Activated CD8-positive, alpha-beta T cell treated with anti-CD3 and anti-CD28 coated beads, Interleukin-2, amount 10 ng/mL, durations not matched to agents 7 days and 5 days (primary cell): ENCODE results near the gene GPC6. TPM values are rescaled to one million over a fixed set of nuclear protein-coding genes. Genes with fewer than 3 reads are reported as not detected.

ENCODE experiments used
- ATAC-seq: fragments of 150-1000 bp; cut with Tn5 transposase; one replicate; pipeline ENCODE4 v1.10.0; 2021; ENCODE audit warnings: moderate library complexity
- CTCF ChIA-PET: fragments of 350-600 bp; sonication (Branson Sonifier 250); formaldehyde crosslinking; loops from one replicate; lab custom pipeline; 2021; ENCODE audit warnings: antibody characterized with exemption; lab: Charles Lee
- POLR2A ChIA-PET: fragments of 350-600 bp; sonication (Branson Sonifier 250); formaldehyde crosslinking; loops from one replicate; lab custom pipeline; 2021; ENCODE audit warnings: antibody characterized with exemption; lab: Charles Lee
- DNase-seq: peaks from one replicate; pipeline ENCODE4 v3.0.0-alpha.2; 2020
- H3K27ac Mint-ChIP-seq: one replicate; pipeline ENCODE4 v1.8.0; 2021; ENCODE audit warnings: mild to moderate bottlenecking, mixed read lengths
- H3K27me3 Mint-ChIP-seq: one replicate; pipeline ENCODE4 v1.8.0; 2021; ENCODE audit warnings: low read depth, mixed read lengths
- H3K36me3 Mint-ChIP-seq: one replicate; pipeline ENCODE4 v1.8.0; 2021; ENCODE audit warnings: low read depth, mixed read lengths
- H3K4me1 Mint-ChIP-seq: one replicate; pipeline ENCODE4 v1.8.0; 2021; ENCODE audit warnings: low read depth, mixed read lengths
- H3K4me3 Mint-ChIP-seq: one replicate; pipeline ENCODE4 v1.8.0; 2021; ENCODE audit warnings: mild to moderate bottlenecking, mixed read lengths
- H3K9me3 Mint-ChIP-seq: one replicate; pipeline ENCODE4 v1.8.0; 2022; ENCODE audit warnings: mixed read lengths; ENCODE audit not compliant: insufficient read depth
- total RNA-seq, 2 experiments: library from RNA; stranded (reverse); gene quantifications; one replicate each; pipeline ENCODE4 v1.2.3, GENCODE V29; 2021

Gene GPC6
- total RNA-seq, 2 experiments from 2014 or later = not detected

GRCh38 chr13:93341517-93341916, 114.9 kb downstream of the GPC6 start:
- no peaks in the 10 kb centered on the region for H3K27me3 Mint-ChIP-seq

GRCh38 chr13:93343097-93343496, 116.5 kb downstream of the GPC6 start:
- ChIA-PET CTCF (no interaction called here), POLR2A (no interaction called here)
- no peaks in the 10 kb centered on the region for H3K4me1 Mint-ChIP-seq
- H3K36me3 Mint-ChIP-seq = no peaks in the 10 kb centered on the region
- no peak overlapping the region for H3K27ac Mint-ChIP-seq
- ATAC-seq = no peak
- no peak for DNase-seq
- H3K4me3 Mint-ChIP-seq = no peak overlapping the region
- H3K9me3 Mint-ChIP-seq = no peaks in the 10 kb centered on the region
- no peaks in the 10 kb centered on the region for H3K27me3 Mint-ChIP-seq

More at GRCh38 chr13:93341517-93341916, 114.9 kb downstream of the GPC6 start:
- Mint-ChIP-seq H3K4me3 (no peak overlapping the region), H3K4me1 (no peaks in the 10 kb centered on the region), H3K9me3 (no peaks in the 10 kb centered on the region), H3K27ac (no peak overlapping the region), H3K36me3 (no peaks in the 10 kb centered on the region)
- no peak for ATAC-seq
- no peak for DNase-seq
- POLR2A ChIA-PET = no interaction called here
- CTCF ChIA-PET = no interaction called here

GRCh38 chr13:93344048-93344705, 117.6 kb downstream of the GPC6 start:
- CTCF ChIA-PET = no interaction called here
- Mint-ChIP-seq H3K27me3 (no peaks in the 10 kb centered on the region), H3K4me1 (no peaks in the 10 kb centered on the region), H3K4me3 (no peak overlapping the region), H3K36me3 (no peaks in the 10 kb centered on the region), H3K27ac (no peak overlapping the region), H3K9me3 (no peaks in the 10 kb centered on the region)
- no peak for DNase-seq
- POLR2A ChIA-PET = no interaction called here
- ATAC-seq = no peak

- CTCF ChIA-PET = interaction anchor here (1.1 kb wide), 1 partner anchor 10 kb away, joined by 3 read pairs; no protein-coding TSS in a partner anchor
- no peak for DNase-seq
- no peaks in the 10 kb centered on the region for H3K4me1 Mint-ChIP-seq
- POLR2A ChIA-PET = no interaction called here
- H3K27ac Mint-ChIP-seq = no peak overlapping the region
- no peaks in the 10 kb centered on the region for H3K9me3 Mint-ChIP-seq
- ATAC-seq = no peak
- no peaks in the 10 kb centered on the region for H3K36me3 Mint-ChIP-seq
- no peak overlapping the region for H3K4me3 Mint-ChIP-seq
- no peaks in the 10 kb centered on the region for H3K27me3 Mint-ChIP-seq
Measured at GRCh38 chr13:93345024-93345423, 118.4 kb downstream of the GPC6 start.

GRCh38 chr13:93345770-93346169, 119.2 kb downstream of the GPC6 start:
- Mint-ChIP-seq H3K36me3 (no peaks in the 10 kb centered on the region), H3K27me3 (no peaks in the 10 kb centered on the region), H3K27ac (no peak overlapping the region), H3K4me1 (no peaks in the 10 kb centered on the region), H3K4me3 (no peak overlapping the region), H3K9me3 (no peaks in the 10 kb centered on the region)
- ChIA-PET CTCF (interaction anchor here (1.1 kb wide), 1 partner anchor 9 kb away, joined by 3 read pairs; no protein-coding TSS in a partner anchor), POLR2A (no interaction called here)
- DNase-seq (no peak), ATAC-seq (no peak)

GRCh38 chr13:93352616-93353015, 126.0 kb downstream of the GPC6 start:
- ChIA-PET CTCF (no interaction called here), POLR2A (no interaction called here)
- Mint-ChIP-seq H3K27me3 (no peaks in the 10 kb centered on the region), H3K9me3 (no peaks in the 10 kb centered on the region), H3K4me3 (no peak overlapping the region), H3K4me1 (no peaks in the 10 kb centered on the region), H3K27ac (no peak overlapping the region), H3K36me3 (no peaks in the 10 kb centered on the region)
- DNase-seq (no peak), ATAC-seq (no peak)

- Mint-ChIP-seq H3K36me3 (no peaks in the 10 kb centered on the region), H3K27me3 (no peaks in the 10 kb centered on the region), H3K27ac (no peak overlapping the region), H3K4me1 (no peaks in the 10 kb centered on the region), H3K4me3 (no peak overlapping the region), H3K9me3 (no peaks in the 10 kb centered on the region)
- POLR2A ChIA-PET = no interaction called here
- no peak for ATAC-seq
- CTCF ChIA-PET = interaction anchor here (1.0 kb wide), 1 partner anchor 9 kb away, joined by 3 read pairs; no protein-coding TSS in a partner anchor
- no peak for DNase-seq
Measured at GRCh38 chr13:93355094-93355493, 128.5 kb downstream of the GPC6 start.

GRCh38 chr13:93356469-93356868, 129.9 kb downstream of the GPC6 start:
- CTCF ChIA-PET = no interaction called here
- no peak overlapping the region for H3K27ac Mint-ChIP-seq
- no peak for ATAC-seq
- H3K36me3 Mint-ChIP-seq = no peaks in the 10 kb centered on the region
- H3K27me3 Mint-ChIP-seq = no peaks in the 10 kb centered on the region
- no peak overlapping the region for H3K4me3 Mint-ChIP-seq
- H3K9me3 Mint-ChIP-seq = no peaks in the 10 kb centered on the region
- DNase-seq = no peak
- POLR2A ChIA-PET = interaction anchor here (0.6 kb wide), 1 partner anchor 45 kb away, joined by 4 read pairs; no protein-coding TSS in a partner anchor
- H3K4me1 Mint-ChIP-seq = no peaks in the 10 kb centered on the region

- ATAC-seq = no peak
- H3K4me3 Mint-ChIP-seq = no peak overlapping the region
- DNase-seq = no peak
- H3K36me3 Mint-ChIP-seq = no peaks in the 10 kb centered on the region
- ChIA-PET CTCF (no interaction called here), POLR2A (no interaction called here)
- no peaks in the 10 kb centered on the region for H3K9me3 Mint-ChIP-seq
- H3K27me3 Mint-ChIP-seq = no peaks in the 10 kb centered on the region
- H3K4me1 Mint-ChIP-seq = no peaks in the 10 kb centered on the region
- no peak overlapping the region for H3K27ac Mint-ChIP-seq
Measured at GRCh38 chr13:93360021-93360420, 133.4 kb downstream of the GPC6 start.

GRCh38 chr13:93361703-93362102, 135.1 kb downstream of the GPC6 start:
- Mint-ChIP-seq H3K4me1 (no peaks in the 10 kb centered on the region), H3K9me3 (no peaks in the 10 kb centered on the region), H3K27ac (no peak overlapping the region), H3K36me3 (no peaks in the 10 kb centered on the region), H3K4me3 (no peak overlapping the region), H3K27me3 (no peaks in the 10 kb centered on the region)
- no peak for DNase-seq
- ChIA-PET POLR2A (no interaction called here), CTCF (no interaction called here)
- ATAC-seq = no peak

- ATAC-seq = no peak
- H3K27me3 Mint-ChIP-seq = no peaks in the 10 kb centered on the region
- H3K27ac Mint-ChIP-seq = no peak overlapping the region
- ChIA-PET CTCF (no interaction called here), POLR2A (no interaction called here)
- no peaks in the 10 kb centered on the region for H3K4me1 Mint-ChIP-seq
- H3K9me3 Mint-ChIP-seq = no peaks in the 10 kb centered on the region
- no peaks in the 10 kb centered on the region for H3K36me3 Mint-ChIP-seq
- no peak overlapping the region for H3K4me3 Mint-ChIP-seq
- no peak for DNase-seq
Measured at GRCh38 chr13:93364166-93364565, 137.6 kb downstream of the GPC6 start.

GRCh38 chr13:93368296-93368695, 141.7 kb downstream of the GPC6 start:
- no peak for ATAC-seq

GRCh38 chr13:93368718-93369117, 142.1 kb downstream of the GPC6 start:
- H3K27ac Mint-ChIP-seq = no peak overlapping the region
- H3K27me3 Mint-ChIP-seq = no peaks in the 10 kb centered on the region
- ATAC-seq (no peak), DNase-seq (no peak)
- POLR2A ChIA-PET = no interaction called here
- no peaks in the 10 kb centered on the region for H3K9me3 Mint-ChIP-seq
- CTCF ChIA-PET = no interaction called here
- H3K36me3 Mint-ChIP-seq = no peaks in the 10 kb centered on the region
- no peak overlapping the region for H3K4me3 Mint-ChIP-seq
- no peaks in the 10 kb centered on the region for H3K4me1 Mint-ChIP-seq

More at GRCh38 chr13:93368296-93368695, 141.7 kb downstream of the GPC6 start:
- H3K9me3 Mint-ChIP-seq = no peaks in the 10 kb centered on the region
- H3K27ac Mint-ChIP-seq = no peak overlapping the region
- DNase-seq = no peak
- CTCF ChIA-PET = no interaction called here
- POLR2A ChIA-PET = no interaction called here
- H3K36me3 Mint-ChIP-seq = no peaks in the 10 kb centered on the region
- H3K4me3 Mint-ChIP-seq = no peak overlapping the region
- H3K4me1 Mint-ChIP-seq = no peaks in the 10 kb centered on the region
- no peaks in the 10 kb centered on the region for H3K27me3 Mint-ChIP-seq
